ENCODE data around the gene TMEM214. TPM values are rescaled to one million over a fixed set of nuclear protein-coding genes. Genes with fewer than 3 reads are reported as not detected.

The TMEM214 gene
- polyA plus RNA-seq, 10 donors = 60.1 to 89.9 (median 68.5) TPM

DNA sequence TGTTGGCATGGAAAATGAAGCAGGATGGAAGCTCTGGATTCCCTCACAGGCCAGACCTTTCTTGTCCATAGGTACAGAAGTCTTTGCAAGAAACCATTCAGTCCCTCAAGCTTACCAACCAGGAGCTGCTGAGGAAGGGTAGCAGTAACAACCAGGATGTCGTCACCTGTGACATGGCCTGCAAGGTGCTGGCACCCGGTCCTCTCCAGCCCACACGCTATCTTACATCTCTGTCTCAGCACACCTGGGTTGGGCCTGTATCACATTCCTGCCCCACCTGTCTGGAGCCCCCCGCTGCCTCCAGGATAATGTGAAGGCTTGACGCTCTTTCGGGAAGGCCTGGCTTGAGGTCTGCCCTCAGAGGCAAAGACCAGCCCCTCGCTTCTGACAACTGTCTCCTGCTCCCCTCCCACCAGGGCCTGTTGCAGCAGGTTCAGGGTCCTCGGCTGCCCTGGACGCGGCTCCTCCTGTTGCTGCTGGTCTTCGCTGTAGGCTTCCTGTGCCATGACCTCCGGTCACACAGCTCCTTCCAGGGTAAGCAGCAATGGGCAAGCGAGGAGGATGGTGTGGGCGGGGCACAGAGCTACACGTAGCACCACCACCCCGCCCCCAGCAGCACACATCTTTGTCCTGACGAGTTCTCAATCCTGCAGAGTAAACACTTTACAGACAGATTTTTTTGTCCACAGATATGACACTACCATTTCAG lies 6.0 kb downstream of the TMEM214 start:
- no peak for DNase-seq

DNA sequence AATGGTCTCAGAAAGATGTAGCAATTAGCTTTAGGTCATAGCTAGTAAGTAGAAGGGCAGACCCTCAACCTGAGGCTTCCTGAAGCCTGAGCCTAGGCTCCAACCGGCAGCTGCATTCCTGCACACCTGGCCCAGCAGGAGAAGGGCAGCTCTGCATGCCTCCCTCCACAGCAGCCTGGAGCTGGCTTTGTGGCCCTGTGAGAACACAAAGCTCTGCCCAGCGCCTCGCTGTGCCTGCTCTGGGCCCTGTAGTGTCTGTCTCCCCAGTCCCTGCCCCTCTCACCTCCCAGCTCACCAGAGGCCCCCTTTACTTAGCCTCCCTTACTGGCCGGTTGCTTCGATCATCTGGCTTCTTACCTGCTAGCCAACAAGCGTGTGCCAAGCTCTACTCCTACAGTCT lies 6.7 kb downstream of the TMEM214 start:
- no peak for DNase-seq

GRCh38 chr2:27039871-27040270 lies 7.1 kb downstream of the TMEM214 start:
- DNase-seq = no peak

DNA sequence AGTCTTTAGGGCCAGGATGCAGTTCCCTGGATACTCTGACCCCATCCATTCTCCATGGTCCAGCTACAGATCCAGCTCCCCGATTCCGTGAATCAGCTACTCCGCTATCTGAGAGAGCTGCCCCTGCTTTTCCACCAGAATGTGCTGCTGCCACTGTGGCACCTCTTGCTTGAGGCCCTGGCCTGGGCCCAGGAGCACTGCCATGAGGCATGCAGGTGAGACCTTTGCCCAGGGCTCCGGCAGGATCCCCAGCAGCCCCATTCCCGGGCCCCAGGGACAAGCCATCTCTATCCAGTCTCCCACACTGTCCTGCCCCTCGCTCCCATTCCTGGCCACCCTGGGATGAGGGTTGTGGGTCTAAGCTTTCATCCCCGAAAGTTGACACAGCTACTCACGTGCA lies 7.5 kb downstream of the TMEM214 start:
- no peak for DNase-seq

GRCh38 chr2:27041752-27042151 lies 9.0 kb downstream of the TMEM214 start:
- DNase-seq = no peak

DNA sequence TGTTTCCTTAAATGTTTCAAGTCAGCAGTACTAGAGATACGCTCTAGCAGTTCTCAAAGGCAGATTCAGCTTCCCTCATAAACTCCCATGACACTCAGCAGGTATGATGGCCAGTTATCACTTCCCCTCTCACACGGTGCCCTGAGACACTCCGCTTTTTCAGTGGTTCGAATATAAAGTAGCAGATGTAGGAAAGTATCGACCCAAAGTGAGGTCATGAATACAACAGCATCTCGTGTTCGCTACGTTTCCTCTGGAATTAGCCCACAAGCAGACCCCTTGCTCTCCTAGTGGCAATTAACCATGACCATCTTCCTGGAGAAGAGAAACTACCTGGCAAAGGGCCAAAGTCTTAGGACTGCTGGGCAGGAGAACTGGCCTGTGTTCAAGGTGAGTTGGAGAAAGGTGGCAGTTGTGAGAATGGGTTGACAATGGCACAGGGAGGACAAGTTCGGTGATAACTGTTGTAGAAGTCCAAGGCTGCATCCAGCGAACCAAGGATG lies 9.4 kb downstream of the TMEM214 start:
- DNase-seq = no peak

GRCh38 chr2:27042985-27043634 lies 10.3 kb downstream of the TMEM214 start:
- no peak for DNase-seq

- no peak for DNase-seq
Measured at GRCh38 chr2:27049422-27050280, 16.9 kb downstream of the TMEM214 start.

DNA sequence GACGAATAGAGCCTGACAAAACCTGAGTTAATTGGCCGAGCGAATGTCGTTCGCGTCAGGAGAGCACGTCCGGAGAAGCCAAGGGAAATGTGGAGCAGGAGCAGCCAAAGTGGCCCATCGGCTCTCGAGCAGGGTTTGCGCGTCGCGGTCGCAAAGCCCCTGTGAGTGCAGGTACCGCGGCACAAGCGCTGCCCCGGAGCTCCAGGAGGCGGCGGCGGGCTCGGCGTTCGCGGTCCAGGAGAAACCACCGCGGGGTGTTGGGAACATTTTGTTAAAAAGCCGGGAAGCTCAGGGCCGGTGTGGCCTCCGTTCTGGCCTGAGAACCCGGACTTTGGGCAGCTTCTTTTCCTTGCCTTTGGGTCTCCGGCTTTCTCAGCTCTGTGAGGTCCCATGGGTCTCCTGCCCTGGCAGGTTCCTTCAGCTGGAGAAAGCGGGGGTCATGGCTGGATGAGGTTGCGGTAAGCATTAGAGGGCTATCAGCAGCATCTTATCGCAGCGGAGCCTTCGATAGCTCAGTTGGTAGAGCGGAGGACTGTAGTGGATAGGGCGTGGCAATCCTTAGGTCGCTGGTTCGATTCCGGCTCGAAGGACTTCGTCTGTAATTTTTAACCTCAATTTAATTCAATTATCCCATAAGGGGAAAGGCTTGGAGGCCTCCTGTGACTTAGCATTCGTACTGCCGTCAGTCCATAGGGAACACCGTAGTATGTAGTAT lies 17.7 kb downstream of the TMEM214 start:
- DNase-seq = peak; percentile 96 to 98 (median 96)

DNA sequence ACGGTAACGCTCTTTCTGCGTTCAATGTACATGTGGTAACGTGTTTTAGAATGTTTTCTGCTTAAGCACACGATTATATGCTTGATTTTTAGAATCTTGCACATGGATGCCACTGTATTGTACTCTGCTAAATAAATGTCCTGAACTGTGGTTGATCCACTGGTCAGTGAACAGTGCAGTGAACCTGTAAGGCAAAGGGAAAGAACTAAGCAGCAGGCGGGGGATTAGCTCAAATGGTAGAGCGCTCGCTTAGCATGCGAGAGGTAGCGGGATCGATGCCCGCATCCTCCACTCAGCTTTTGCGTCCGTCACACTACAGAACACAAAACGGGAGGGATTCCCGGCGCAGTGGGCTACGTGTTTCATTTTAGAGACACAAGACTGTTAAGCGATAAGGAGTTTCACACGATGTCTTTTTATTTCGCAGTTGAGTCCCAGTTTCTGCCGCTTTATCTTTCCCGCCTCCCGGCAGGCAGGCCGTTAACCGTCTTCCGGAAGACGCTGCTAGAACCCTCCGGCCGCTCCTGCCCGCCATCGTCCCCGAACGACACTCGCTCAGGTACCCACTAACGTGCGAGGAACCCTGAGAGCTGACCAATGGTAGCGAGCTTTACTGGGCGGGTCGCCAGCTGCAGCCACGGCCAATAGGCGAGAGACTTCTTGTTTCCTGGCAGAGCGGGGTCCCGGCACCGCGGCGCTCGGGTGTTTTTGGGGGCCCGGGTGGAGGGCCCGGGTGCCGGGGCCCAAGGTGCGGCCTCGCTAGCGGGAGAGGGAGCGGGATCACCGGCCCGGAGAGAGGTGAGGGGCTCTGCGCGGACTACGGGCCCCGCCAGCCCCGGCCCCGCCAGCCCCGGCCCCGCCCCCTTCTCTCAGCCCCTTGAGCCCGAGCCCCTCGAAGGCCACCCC lies 18.5 kb downstream of the TMEM214 start, which contains the start of gene AGBL5:
TSS of gene AGBL5 (plus strand) at position 673 of the 906 bp plus-strand sequence. CDS start 1,291 bp downstream, outside the sequence.
- peak; percentile 91 to 97 (median 94) for DNase-seq

DNA sequence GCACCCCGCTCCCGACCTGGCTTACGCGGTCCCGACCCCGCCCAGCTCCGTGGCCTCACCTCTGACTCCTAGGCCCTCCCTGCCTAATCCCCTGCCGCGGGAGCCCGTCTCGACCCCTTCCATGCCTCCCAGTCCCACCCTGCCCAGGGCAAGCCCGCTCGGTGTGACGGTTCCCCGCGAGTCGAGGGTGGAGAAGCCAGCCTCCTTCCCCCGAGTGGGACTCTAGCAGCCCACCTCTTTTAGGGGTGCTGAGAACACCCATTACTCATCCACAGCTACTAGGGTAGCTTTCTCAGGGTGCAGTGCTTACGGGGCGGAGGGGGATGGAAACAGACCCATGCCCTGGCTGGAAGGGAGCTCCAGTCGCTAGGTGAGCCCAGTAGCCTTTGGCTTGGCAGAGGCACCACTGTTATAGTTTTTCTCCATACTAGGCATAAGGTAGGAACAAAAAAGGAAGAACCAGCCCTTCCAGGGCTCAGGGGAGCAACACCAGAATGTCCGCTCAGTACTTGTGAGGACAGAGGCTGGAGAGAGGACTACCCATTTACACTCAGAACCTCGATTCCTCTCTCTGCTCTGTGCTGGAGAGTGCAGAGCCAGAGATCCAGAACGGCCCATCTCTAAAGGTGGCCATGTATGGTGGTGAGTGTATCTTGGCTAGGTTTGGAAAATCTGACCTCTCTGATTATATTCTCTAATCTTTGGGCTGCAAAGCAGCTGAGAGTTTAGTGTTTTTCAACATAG lies 19.3 kb downstream of the TMEM214 start:
- no peak for DNase-seq

- DNase-seq = no peak
Measured at GRCh38 chr2:27053321-27053720, 20.6 kb downstream of the TMEM214 start.

DNA sequence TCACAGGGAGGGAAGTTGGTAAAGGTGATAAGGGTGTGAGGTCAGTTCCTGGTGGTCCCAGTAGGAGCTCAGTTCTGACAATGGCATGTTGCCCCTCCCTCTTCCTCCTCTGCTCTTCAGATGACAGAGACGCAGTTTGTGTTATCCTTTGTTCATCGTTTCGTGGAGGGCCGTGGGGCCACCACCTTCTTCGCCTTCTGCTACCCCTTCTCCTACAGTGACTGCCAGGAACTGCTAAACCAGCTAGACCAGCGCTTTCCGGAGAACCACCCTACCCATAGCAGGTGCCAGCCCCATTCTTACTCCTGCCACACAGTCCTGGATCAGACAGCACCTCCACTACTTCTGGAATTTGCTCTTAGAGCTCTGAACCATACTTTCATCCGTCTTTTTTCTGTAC lies 21.0 kb downstream of the TMEM214 start:
- DNase-seq = no peak

GRCh38 chr2:27054721-27055120 lies 22.0 kb downstream of the TMEM214 start:
- DNase-seq = no peak

DNA sequence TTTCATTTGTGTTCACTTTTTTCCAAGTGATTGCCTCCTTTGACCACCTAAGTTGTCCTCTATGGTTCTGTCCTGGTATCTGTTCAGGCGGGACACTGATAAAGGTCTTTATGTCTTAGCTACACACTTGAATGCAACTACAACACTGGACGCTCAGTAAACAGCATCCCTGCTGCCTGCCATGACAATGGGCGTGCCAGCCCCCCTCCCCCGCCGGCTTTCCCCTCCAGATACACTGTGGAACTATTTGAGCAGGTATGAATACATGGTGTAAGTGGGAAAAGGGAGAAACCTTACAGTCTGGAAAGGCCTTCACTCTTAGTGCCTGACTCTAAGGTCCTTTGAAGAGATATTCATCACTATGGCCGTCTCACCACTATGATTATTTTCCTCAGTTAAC lies 24.4 kb downstream of the TMEM214 start:
- DNase-seq = no peak

DNA sequence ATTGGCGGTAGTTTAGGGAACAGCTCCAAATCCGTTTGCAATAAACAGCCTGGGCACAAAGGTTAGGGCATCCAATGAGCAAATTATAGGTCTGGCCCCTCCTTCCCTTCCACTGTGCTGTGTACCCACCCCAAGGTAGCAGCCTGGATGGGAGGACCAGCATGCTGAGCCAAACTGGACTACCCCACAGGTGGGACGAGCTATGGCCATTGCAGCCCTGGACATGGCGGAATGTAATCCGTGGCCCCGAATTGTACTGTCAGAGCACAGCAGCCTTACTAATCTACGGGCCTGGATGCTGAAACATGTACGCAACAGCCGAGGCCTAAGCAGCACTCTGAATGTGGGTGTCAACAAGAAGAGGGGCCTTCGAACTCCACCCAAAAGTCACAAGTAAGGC lies 25.4 kb downstream of the TMEM214 start:
- no peak for DNase-seq

DNA sequence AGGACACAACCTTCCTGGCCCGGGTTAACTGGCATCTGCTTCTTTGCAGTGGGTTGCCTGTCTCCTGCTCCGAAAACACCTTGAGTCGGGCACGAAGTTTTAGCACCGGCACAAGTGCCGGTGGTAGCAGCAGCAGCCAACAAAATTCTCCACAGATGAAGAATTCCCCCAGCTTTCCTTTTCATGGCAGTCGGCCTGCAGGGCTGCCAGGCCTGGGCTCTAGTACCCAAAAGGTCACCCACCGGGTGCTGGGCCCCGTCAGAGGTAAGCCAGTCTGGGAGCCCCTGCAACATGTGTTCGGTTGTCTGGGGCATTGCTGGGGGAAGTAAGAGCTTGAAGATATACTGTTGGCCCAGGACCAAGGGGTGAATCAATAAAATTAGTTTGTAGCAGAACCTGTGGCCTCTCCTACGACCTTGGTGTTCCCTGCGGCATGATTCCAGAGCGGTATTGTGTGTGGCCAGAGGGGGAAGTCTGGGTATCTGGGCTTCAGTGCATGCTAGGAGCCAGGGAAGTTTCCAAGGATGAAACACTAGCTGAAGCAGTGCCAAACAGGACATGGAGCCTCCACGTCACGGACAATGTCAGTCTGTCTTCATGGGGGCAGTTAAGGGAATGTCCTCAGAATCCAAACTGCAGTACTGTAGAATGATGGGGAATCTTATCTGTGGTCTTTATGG lies 26.5 kb downstream of the TMEM214 start:
- DNase-seq = no peak

- DNase-seq = no peak
Measured at GRCh38 chr2:27060323-27060722, 27.6 kb downstream of the TMEM214 start.

DNA sequence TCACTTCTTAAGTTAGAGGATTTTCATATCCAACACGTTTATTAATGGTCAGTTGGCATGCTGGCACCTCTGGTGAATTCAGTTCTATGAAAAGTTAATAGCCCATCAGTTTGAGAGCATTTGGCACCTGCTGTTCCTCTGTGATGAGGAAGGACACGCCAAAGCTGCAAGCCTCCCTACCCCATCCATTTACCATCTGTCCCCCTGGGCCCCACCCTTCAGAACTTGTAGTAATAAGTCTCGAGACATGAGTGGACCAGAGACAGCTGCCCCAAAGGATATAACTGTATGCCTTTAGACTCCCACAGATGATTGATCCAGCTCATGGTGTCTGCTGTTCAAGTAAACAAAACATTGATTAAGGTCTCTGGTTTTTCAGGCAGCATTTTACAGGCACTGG lies 32.4 kb downstream of the TMEM214 start:
- no peak for DNase-seq
